Fibroblast of lung (primary cell): Measurements from ENCODE around the gene RIMKLA.

ENCODE experiments used
- EZH2 ChIP-seq: IDR thresholded peaks from 2 replicates; pipeline ENCODE4 v1.5.1; 2012; ENCODE audit warnings: low read length, control low read depth, mild to moderate bottlenecking; ENCODE audit errors: missing control alignments
- TF ChIP-seq, protein P1 (sequence below), 2 donors: IDR thresholded peaks in 1 of 2; conservative IDR thresholded peaks in 1 of 2; 1 replicate in 1 of 2; 2 replicates in 1 of 2; pipeline ENCODE4 v1.5.1; 2011 to 2012; ENCODE audit warnings: low read length in 2 of 2, control low read depth in 1 of 2, inconsistent platforms in 1 of 2, low read depth in 1 of 2, mild to moderate bottlenecking in 1 of 2

DNA sequence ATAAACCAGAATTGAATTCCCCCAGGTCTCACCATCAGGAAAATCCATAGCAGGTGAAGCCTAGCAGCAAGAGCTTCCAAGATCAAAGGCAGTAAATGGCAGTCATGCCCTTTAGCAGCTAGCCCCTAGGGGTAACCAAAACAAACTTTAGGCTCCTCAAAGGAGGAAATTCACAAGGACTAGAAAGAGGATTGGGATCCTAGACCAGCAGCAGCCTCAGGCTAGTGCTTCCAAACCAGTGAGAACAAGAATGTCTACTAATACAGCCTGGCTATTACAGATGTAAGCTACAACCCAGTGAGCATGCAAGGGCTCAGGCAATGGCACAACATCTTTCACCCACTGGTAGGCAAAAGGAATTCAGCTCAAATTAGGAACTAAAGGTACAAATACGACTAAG is 11.1 kb upstream of the RIMKLA start:
- TF ChIP-seq, protein P1, sequence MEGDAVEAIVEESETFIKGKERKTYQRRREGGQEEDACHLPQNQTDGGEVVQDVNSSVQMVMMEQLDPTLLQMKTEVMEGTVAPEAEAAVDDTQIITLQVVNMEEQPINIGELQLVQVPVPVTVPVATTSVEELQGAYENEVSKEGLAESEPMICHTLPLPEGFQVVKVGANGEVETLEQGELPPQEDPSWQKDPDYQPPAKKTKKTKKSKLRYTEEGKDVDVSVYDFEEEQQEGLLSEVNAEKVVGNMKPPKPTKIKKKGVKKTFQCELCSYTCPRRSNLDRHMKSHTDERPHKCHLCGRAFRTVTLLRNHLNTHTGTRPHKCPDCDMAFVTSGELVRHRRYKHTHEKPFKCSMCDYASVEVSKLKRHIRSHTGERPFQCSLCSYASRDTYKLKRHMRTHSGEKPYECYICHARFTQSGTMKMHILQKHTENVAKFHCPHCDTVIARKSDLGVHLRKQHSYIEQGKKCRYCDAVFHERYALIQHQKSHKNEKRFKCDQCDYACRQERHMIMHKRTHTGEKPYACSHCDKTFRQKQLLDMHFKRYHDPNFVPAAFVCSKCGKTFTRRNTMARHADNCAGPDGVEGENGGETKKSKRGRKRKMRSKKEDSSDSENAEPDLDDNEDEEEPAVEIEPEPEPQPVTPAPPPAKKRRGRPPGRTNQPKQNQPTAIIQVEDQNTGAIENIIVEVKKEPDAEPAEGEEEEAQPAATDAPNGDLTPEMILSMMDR (conservative IDR thresholded peaks at IDR 0.05 in 1 of 2, IDR thresholded peaks at IDR 0.05 in 1 of 2; ENCODE audit: low read depth in 1 of 2, low read length in 2 of 2): no peak
- TF ChIP-seq EZH2: no peak
